A673 (cell line): ENCODE results near the gene ANKRD28.

ENCODE experiments used
- CTCF ChIP-seq: fragments of 300-800, 200-600 bp; sonication (generic); conservative IDR thresholded peaks from 2 replicates; pipeline ENCODE4 v1.5.1; 2017; ENCODE audit warnings: low read depth, mild to moderate bottlenecking, antibody characterized with exemption, low read length, moderate library complexity, mixed read lengths
- EZH2 ChIP-seq: fragments of 200-600 bp; sonication (generic); IDR thresholded peaks from 2 replicates; pipeline ENCODE4 v1.6.1; 2017; ENCODE audit warnings: borderline replicate concordance, low read depth, mild to moderate bottlenecking, mixed read lengths, antibody characterized with exemption, low read length; ENCODE audit not compliant: poor library complexity, severe bottlenecking

- no peak for TF ChIP-seq CTCF
- no peak for TF ChIP-seq EZH2
Measured at GRCh38 chr3:15694628-15695027, 103.2 kb downstream of the ANKRD28 start.
